Sigmoid colon (tissue), 4 donors: ENCODE data around the gene KCNH8.

ENCODE experiments used
- CTCF ChIP-seq, 4 experiments: fragments of 450-650 bp in 3 of 4; fragments of 200-600 bp in 1 of 4; IDR thresholded peaks; one replicate each; pipeline ENCODE4 v1.5.1; 2016 to 2019; ENCODE audit warnings: antibody characterized with exemption in 4 of 4, mild to moderate bottlenecking in 3 of 4, moderate library complexity in 2 of 4
- EP300 ChIP-seq, 4 donors: sonication (generic); formaldehyde crosslinking; IDR thresholded peaks; one replicate each; pipeline ENCODE4 v1.6.1; 2017; ENCODE audit warnings: antibody characterized with exemption in 4 of 4

- TF ChIP-seq CTCF (IDR thresholded peaks at IDR 0.05) (no peak), EP300 (IDR thresholded peaks at IDR 0.05) (no peak)
Measured at GRCh38 chr3:19457449-19457848, 309.1 kb downstream of the KCNH8 start.
